Measurements from ENCODE around the gene HS6ST3.
"Not testable (repeated sequence)": the region's sequence is repeated elsewhere in the genome, so short reads cannot be mapped to it uniquely, and the experiment has no call there.

The HS6ST3 gene

GRCh38 chr13:96089749-96090239, at the start of gene HS6ST3:
TSS of gene HS6ST3 (plus strand) at chr13:96090107.
- no peak for DNase-seq (ENCODE audit: low spot score)

- DNase-seq (ENCODE audit: low spot score) = no peak
These were observed 48.4 kb upstream of the HS6ST3 start for GRCh38 chr13:96041326-96042110.

- no peak for DNase-seq (ENCODE audit: low spot score)
These were observed 45.7 kb upstream of the HS6ST3 start for GRCh38 chr13:96044238-96044637.

GRCh38 chr13:96046449-96047126, 43.3 kb upstream of the HS6ST3 start:
- DNase-seq (ENCODE audit: low spot score) = not testable (repeated sequence)

GRCh38 chr13:96050955-96051354, 39.0 kb upstream of the HS6ST3 start:
- not testable (repeated sequence) for DNase-seq (ENCODE audit: low spot score)

DNA sequence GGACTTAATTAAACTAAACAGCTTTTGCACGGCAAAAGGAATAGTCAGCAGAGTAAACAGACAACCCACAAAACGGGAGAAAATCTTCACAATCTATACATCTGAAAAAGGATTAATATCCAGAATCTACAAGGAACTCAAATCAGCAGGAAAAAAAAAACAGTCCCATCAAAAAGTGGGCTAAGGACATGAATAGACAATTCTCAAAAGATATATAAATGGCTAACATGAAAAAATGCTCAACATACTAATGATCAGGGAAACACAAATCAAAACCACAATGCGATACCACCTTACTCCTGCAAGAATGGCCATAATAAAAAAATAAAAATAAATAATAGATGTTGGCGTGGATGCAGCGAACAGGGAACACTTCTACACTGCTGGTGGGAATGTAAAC, 38.4 kb upstream of the HS6ST3 start:
- DNase-seq (ENCODE audit: low spot score) = not testable (repeated sequence)

DNA sequence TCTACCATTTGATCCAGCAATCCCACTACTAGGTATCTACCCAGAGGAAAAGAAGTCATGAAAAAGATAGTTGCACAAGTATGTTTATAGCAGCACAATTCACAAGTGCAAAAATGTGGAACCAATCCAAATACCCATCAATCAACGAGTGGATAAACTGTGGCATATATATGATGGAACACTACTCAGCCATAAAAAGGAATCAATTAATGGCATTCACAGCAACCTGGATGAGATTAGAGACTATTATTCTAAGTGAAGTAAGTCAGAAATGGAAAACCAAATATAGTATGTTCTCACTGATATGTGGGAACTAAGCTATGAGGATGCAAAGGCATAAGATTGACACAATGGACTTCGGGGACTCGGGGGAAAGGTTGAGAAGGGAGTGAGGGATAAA, 38.0 kb upstream of the HS6ST3 start:
- DNase-seq (ENCODE audit: low spot score) = not testable (repeated sequence)

DNA sequence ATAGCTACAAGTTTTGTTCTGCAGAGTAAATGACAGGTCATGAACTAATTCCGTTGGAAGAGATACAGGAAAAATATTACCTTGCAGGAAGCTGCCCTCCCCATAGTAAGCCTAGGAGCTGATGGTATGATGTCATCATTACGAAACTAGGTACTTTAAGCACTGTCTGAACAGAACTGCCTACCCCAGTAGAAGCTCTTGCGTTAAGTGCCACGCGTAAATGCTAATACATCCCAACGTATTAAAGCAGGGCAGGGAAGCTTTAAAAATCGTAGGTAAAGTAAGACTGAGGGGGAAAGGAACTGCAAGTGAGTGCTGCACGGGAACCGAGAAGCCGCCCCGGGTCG, 37.3 kb upstream of the HS6ST3 start:
- DNase-seq (ENCODE audit: low spot score) = peak; percentile 88

DNA sequence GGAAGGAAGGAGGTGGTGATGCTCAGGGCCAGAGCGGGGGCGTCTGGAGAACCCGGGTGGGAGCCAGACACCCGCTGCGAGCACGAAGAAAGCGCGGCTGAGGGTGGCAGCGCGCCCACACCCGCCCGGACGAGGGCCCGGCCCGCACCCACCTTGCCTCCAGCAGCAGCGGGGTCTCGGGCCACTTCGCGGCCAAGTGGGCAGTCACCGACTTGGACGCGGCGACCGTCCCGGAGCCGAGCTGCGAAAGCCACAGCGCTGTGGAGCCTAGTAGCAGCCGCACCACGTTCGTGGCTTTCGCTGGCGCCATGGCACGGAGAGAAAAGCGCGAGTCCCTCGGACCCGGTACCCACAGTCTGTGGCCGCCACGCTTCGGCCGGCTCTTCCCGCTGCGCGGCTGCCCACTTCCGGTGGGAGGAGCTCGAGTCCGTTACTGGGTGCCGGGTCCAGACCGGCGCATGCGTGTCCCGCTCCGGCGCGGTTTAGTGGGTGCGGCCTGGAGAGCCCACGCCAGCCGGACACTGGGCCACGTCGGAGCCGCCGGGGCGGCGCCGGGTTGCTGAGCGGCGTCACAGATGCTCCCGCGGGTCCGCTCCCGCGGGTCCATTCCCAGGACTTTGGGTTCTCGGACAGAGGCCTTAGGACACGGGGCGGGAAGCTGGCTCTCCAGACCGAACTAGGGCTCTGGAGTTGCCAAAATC, 36.8 kb upstream of the HS6ST3 start, which contains the start of gene UGGT2:
TSS of gene UGGT2 (minus strand) at position 399 of the 701 bp plus-strand sequence. CDS start at position 310, 89 bp downstream.
- peak; percentile 94 for DNase-seq (ENCODE audit: low spot score)

DNA sequence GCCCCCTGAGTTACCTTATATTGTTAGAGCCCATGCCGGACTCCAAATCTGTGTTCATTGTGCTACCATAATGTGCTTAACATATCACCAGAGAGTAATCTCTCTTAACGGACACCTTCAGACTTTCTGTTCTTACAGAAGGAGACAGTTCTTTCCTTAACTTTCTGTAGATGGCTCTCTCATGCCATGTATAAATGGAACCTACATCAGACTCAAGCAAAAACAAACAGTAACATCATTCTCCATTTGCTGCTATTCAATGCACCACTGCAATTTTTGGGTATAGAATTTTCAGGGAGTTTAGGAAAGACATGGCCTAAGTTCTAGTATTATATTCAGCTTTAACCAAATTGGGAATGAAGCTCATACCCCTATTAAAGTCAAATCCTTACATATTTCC, 24.1 kb upstream of the HS6ST3 start:
- DNase-seq (ENCODE audit: low spot score) = no peak

- DNase-seq (ENCODE audit: low spot score) = no peak
These were observed 21.2 kb upstream of the HS6ST3 start for GRCh38 chr13:96068729-96069128.

DNA sequence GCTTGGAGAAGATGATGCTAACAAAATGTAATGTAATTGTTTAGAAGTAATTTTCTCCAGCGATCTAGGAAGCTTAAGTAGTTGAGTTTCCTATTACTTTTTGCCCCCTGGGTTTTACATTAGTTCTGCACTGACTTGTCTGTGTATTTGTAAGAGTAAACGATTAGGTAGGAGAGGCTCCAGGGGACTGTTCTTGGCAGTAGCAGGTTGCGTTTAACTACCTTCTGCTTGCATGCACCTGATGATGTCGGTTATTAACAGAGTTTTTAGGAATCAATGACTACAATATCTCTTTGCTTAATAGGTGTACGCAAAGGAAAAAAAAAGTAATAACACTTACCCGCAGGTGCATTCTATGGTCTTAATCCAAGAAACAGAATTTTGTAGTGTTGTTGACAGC, 18.4 kb upstream of the HS6ST3 start:
- no peak for DNase-seq (ENCODE audit: low spot score)

- no peak for DNase-seq (ENCODE audit: low spot score)
These were observed 17.5 kb upstream of the HS6ST3 start for GRCh38 chr13:96072392-96072791.

DNA sequence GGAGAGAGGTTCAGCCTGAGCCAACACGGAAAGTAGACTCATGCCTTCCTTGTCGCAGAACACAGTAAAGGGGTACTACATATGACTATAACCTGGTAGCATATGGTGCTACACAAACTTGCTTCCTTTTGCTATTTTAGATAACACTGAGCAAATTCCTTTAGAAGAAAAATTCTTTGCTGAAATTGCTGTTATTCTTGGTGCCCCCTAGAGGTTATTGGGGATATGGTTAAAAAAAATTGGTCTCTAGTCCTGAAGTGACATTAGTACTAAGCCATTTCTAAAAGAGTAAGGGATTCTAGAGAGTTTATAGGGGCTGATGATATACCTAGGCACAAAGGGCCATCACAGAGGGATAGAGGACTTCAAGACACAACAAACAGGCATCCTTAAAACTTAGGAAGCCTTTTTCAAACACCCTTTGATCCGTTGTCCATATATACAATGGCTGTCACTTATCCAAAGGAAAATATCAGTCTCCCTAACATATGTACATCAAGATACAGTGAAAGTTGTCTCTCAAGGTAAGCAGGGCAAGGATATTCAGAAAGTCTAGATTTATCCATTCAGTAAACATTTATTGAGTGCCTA, 13.9 kb upstream of the HS6ST3 start:
- DNase-seq (ENCODE audit: low spot score) = peak; percentile 18

GRCh38 chr13:96080676-96081075, 9.2 kb upstream of the HS6ST3 start:
- no peak for DNase-seq (ENCODE audit: low spot score)

GRCh38 chr13:96081888-96082287, 8.0 kb upstream of the HS6ST3 start:
- no peak for DNase-seq (ENCODE audit: low spot score)

- DNase-seq (ENCODE audit: low spot score) = peak; percentile 59
These were observed 7.3 kb upstream of the HS6ST3 start for GRCh38 chr13:96082640-96083039.

- no peak for DNase-seq (ENCODE audit: low spot score)
These were observed 3.2 kb upstream of the HS6ST3 start for GRCh38 chr13:96086736-96087135.

DNA sequence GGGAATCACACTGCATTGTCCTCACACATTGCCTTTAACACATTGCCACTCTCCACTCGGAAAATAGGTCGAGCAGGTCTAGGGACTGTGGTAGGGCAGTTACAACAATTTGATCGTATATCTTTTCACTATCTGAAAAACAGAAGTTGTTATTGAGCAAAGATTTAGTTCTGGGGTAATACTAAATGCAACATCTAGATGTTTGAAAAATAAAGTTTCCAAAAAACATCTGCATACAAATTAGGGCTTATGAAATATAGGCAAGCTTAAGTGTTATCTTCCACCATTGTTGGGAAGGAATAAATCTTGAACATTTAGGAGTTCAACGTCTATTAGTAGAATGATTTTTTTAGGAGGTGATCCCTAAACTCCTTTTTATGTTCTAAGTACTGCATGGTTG, 768 bp upstream of the HS6ST3 start:
- no peak for DNase-seq (ENCODE audit: low spot score)

- no peak for DNase-seq (ENCODE audit: low spot score)
These were observed 564 bp downstream of the HS6ST3 start for GRCh38 chr13:96090240-96091101.

Data from RKO (cell line).